H1 (cell line): Measurements from ENCODE around the gene RICTOR. TPM values are rescaled to one million over a fixed set of nuclear protein-coding genes. Genes with fewer than 3 reads are reported as not detected.

ENCODE experiments used
- CTCF ChIA-PET: fragments of 300-600 bp; sonication (Branson Sonifier 250); formaldehyde crosslinking; loops from one replicate; lab custom pipeline; 2021; ENCODE audit not compliant: partially characterized antibody; lab: Charles Lee
- POLR2A ChIA-PET: fragments of 300-600 bp; sonication (Branson Sonifier 250); formaldehyde crosslinking; loops from one replicate; lab custom pipeline; 2021; ENCODE audit warnings: inconsistent platforms; ENCODE audit not compliant: partially characterized antibody; lab: Charles Lee
- DNase-seq, 2 experiments: peaks; one replicate each; pipeline versions ENCODE4 v3.0.0 to v3.0.0-alpha.2; 2010 to 2022; ENCODE audit warnings: low spot score in 2 of 2, low read depth in 1 of 2, mixed read lengths in 1 of 2
- FAIRE-seq: peaks from 2 replicates; lab custom pipeline; 2011; peaks lifted over from hg19 to GRCh38; lab: Jason Lieb, UNC
- H2AFZ ChIP-seq: 2 replicates; pipeline ENCODE4 v1.8.1; 2012; ENCODE audit warnings: low read length, inconsistent platforms
- H2AK5ac ChIP-seq: 2 replicates; pipeline ENCODE4 v1.6.1; 2013; ENCODE audit warnings: low read depth, low read length
- H2BK120ac ChIP-seq: replicated peaks from 2 replicates; pipeline ENCODE3; 2013; ENCODE audit warnings: low read depth, low read length, inconsistent platforms
- H2BK12ac ChIP-seq: 2 replicates; pipeline ENCODE4 v1.6.1; 2013; ENCODE audit warnings: low read depth, low read length
- H2BK15ac ChIP-seq: 2 replicates; pipeline ENCODE4 v1.6.1; 2013; ENCODE audit warnings: low read length
- H2BK20ac ChIP-seq: 2 replicates; pipeline ENCODE4 v1.6.1; 2013; ENCODE audit warnings: low read length
- H2BK5ac ChIP-seq: 2 replicates; pipeline ENCODE4 v1.6.1; 2013; ENCODE audit warnings: low read depth, low read length
- H3K14ac ChIP-seq: 2 replicates; pipeline ENCODE4 v1.6.1; 2013; ENCODE audit warnings: inconsistent platforms; ENCODE audit not compliant: insufficient read length
- H3K18ac ChIP-seq: 2 replicates; pipeline ENCODE4 v1.6.1; 2013; ENCODE audit warnings: low read length; ENCODE audit errors: extremely low read depth
- H3K23ac ChIP-seq: 2 replicates; pipeline ENCODE4 v1.6.1; 2013; ENCODE audit warnings: inconsistent platforms; ENCODE audit not compliant: insufficient read length
- H3K23me2 ChIP-seq: 2 replicates; pipeline ENCODE4 v1.6.1; 2013; ENCODE audit warnings: low read depth, low read length
- H3K27ac ChIP-seq: 2 replicates; pipeline ENCODE4 v1.6.1; 2011; ENCODE audit warnings: low read depth, low read length, inconsistent platforms
- H3K27me3 ChIP-seq, 4 experiments: replicated peaks in 1 of 4; 1 replicate in 1 of 4; 2 replicates in 3 of 4; pipeline versions ENCODE4 v1.6.1 to v1.8.1; 2011 to 2013; ENCODE audit warnings: low read length in 3 of 4, mild to moderate bottlenecking in 3 of 4, inconsistent platforms in 2 of 4, mixed read lengths in 2 of 4, moderate library complexity in 1 of 4; ENCODE audit not compliant: control insufficient read depth in 3 of 4, insufficient read depth in 3 of 4; ENCODE audit errors: extremely low read depth in 1 of 4
- H3K36me3 ChIP-seq, 4 experiments: 2 replicates each; pipeline versions ENCODE4 v1.6.1 to v1.8.1; 2011 to 2013; ENCODE audit warnings: mild to moderate bottlenecking in 4 of 4, low read length in 3 of 4, moderate library complexity in 2 of 4, control low read depth in 1 of 4, inconsistent platforms in 1 of 4; ENCODE audit not compliant: insufficient read depth in 4 of 4, control insufficient read depth in 2 of 4
- H3K4ac ChIP-seq: replicated peaks from 2 replicates; pipeline ENCODE3; 2013; ENCODE audit warnings: low read length, low read depth, mixed read lengths, inconsistent platforms; ENCODE audit not compliant: insufficient read length
- H3K4me1 ChIP-seq, 4 experiments: replicated peaks in 1 of 4; 1 replicate in 1 of 4; 2 replicates in 3 of 4; pipeline versions ENCODE4 v1.6.1 to v1.8.1; 2011 to 2013; ENCODE audit warnings: low read length in 3 of 4, inconsistent platforms in 2 of 4, mixed read lengths in 1 of 4; ENCODE audit not compliant: insufficient read depth in 4 of 4, control insufficient read depth in 3 of 4
- H3K4me2 ChIP-seq, 2 experiments: 2 replicates each; pipeline versions ENCODE4 v1.6.1 to v1.8.1; 2011 to 2013; ENCODE audit warnings: low read depth in 2 of 2, low read length in 2 of 2, control low read depth in 1 of 2, inconsistent platforms in 1 of 2, mild to moderate bottlenecking in 1 of 2; ENCODE audit not compliant: insufficient read depth in 1 of 2
- H3K4me3 ChIP-seq, 4 experiments: fragments of 200-600, 300-600 bp in 1 of 4; sonication (generic), shearing (Covaris generic), sonication (Bioruptor Twin) in 1 of 4; 2 replicates each; pipeline versions ENCODE4 v1.5.1 to v1.8.1; 2011 to 2016; ENCODE audit warnings: low read length in 4 of 4, low read depth in 3 of 4, control low read depth in 2 of 4, inconsistent platforms in 2 of 4, mild to moderate bottlenecking in 2 of 4, mixed read lengths in 1 of 4, moderate library complexity in 1 of 4; ENCODE audit not compliant: insufficient read depth in 2 of 4; ENCODE audit errors: extremely low read depth in 1 of 4
- H3K56ac ChIP-seq: replicated peaks from 2 replicates; pipeline ENCODE3; 2013; ENCODE audit warnings: low read depth, mild to moderate bottlenecking, mixed read lengths, low read length, inconsistent platforms; ENCODE audit not compliant: insufficient read length
- H3K79me1 ChIP-seq: 2 replicates; pipeline ENCODE4 v1.6.1; 2013; ENCODE audit warnings: low read depth, low read length, control low read depth
- H3K79me2 ChIP-seq, 2 experiments: 2 replicates each; pipeline versions ENCODE4 v1.6.1 to v1.8.1; 2012 to 2013; ENCODE audit warnings: low read length in 2 of 2, mild to moderate bottlenecking in 2 of 2, inconsistent platforms in 1 of 2; ENCODE audit not compliant: insufficient read depth in 2 of 2, control insufficient read depth in 1 of 2
- H3K9ac ChIP-seq, 4 experiments: replicated peaks in 1 of 4; 1 replicate in 1 of 4; 2 replicates in 3 of 4; pipeline versions ENCODE4 v1.6.1 to v1.8.1; 2011 to 2013; ENCODE audit warnings: low read depth in 3 of 4, low read length in 3 of 4, control low read depth in 2 of 4, mild to moderate bottlenecking in 2 of 4, moderate library complexity in 2 of 4, inconsistent platforms in 1 of 4; ENCODE audit errors: extremely low read depth in 1 of 4
- H3K9me3 ChIP-seq, 2 experiments: 2 replicates each; pipeline versions ENCODE4 v1.6.1 to v1.8.1; 2012 to 2013; ENCODE audit warnings: mild to moderate bottlenecking in 2 of 2, moderate library complexity in 2 of 2, control low read depth in 1 of 2, inconsistent platforms in 1 of 2, low read depth in 1 of 2, low read length in 1 of 2, mixed read lengths in 1 of 2; ENCODE audit not compliant: insufficient read depth in 2 of 2
- H4K20me1 ChIP-seq, 2 experiments: replicated peaks in 1 of 2; 2 replicates each; pipeline versions ENCODE3 to v1.8.1; 2011 to 2013; ENCODE audit warnings: inconsistent platforms in 2 of 2, low read length in 2 of 2, mild to moderate bottlenecking in 1 of 2; ENCODE audit not compliant: insufficient read depth in 2 of 2, control insufficient read depth in 1 of 2
- H4K5ac ChIP-seq: 2 replicates; pipeline ENCODE4 v1.6.1; 2013; ENCODE audit warnings: low read length, low read depth, mixed read lengths, inconsistent platforms; ENCODE audit not compliant: insufficient read length
- H4K8ac ChIP-seq: 2 replicates; pipeline ENCODE4 v1.8.0; 2013; ENCODE audit warnings: mild to moderate bottlenecking, moderate library complexity, low read length, inconsistent platforms; ENCODE audit not compliant: insufficient read depth; ENCODE audit errors: extremely low read depth
- H4K91ac ChIP-seq: replicated peaks from 2 replicates; pipeline ENCODE3; 2013; ENCODE audit warnings: low read length, mixed read lengths, inconsistent platforms; ENCODE audit not compliant: insufficient read length
- CTBP2 ChIP-seq: IDR thresholded peaks from 2 replicates; pipeline ENCODE4 v1.7.0; 2011; ENCODE audit warnings: borderline replicate concordance, mild to moderate bottlenecking, moderate library complexity, mixed read lengths, low read length; ENCODE audit not compliant: insufficient read depth, insufficient read length
- SAP30 ChIP-seq: fragments of 300-600 bp; sonication (generic); IDR thresholded peaks from 2 replicates; pipeline ENCODE4 v1.7.1; 2012; ENCODE audit warnings: low read length, moderate library complexity, mild to moderate bottlenecking, inconsistent platforms; ENCODE audit not compliant: insufficient read depth, insufficient replicate concordance
- TAF7 ChIP-seq: optimal IDR thresholded peaks from 2 replicates; pipeline ENCODE3; 2011; ENCODE audit warnings: low read depth, mild to moderate bottlenecking, inconsistent platforms, low read length, moderate library complexity, borderline replicate concordance
- TEAD4 ChIP-seq: IDR thresholded peaks from 2 replicates; pipeline ENCODE4 v1.6.1; 2012; ENCODE audit warnings: low read depth, low read length, inconsistent platforms, mixed read lengths
- WGBS, 2 experiments: shearing (Covaris generic) in 1 of 2; methylation state at CpG; one replicate each; pipeline versions ENCODE4 v1.1.6 to v1.1.7; 2013 to 2015; ENCODE audit warnings: low lambda C conversion rate in 2 of 2, mixed read lengths in 2 of 2, inconsistent platforms in 1 of 2, low coverage in 1 of 2, missing lambda C conversion rate in 1 of 2; ENCODE audit not compliant: insufficient replicate concordance in 2 of 2, insufficient coverage in 1 of 2, insufficient read length in 1 of 2; ENCODE audit errors: extremely low coverage in 1 of 2, missing lambda C conversion rate in 1 of 2; 5-methylcytosine and 5-hydroxymethylcytosine counted together
- polyA plus RNA-seq, 7 experiments: library from polyadenylated mRNA; depleted of rRNA in 3 of 7; stranded (reverse) in 5 of 7; unstranded in 2 of 7; fragments of >200 nt in 5 of 7; fragments of 200-250 nt in 2 of 7; gene quantifications; 1 replicate in 5 of 7; 2 replicates in 1 of 7; 4 replicates in 1 of 7; pipeline versions ENCODE4 v1.2.1 to v1.2.3, GENCODE V29; 2011 to 2013; ENCODE audit warnings: missing spikeins in 2 of 7, mixed read lengths in 2 of 7
- total RNA-seq: library from RNA; stranded (reverse); fragmentation: NEBNext Ultra II Directional; extraction: Animal tissue kit (Norgen Biotek cat#: 25700); gene quantifications from 2 replicates; pipeline ENCODE4 v1.2.1, GENCODE V29; 2021
- TF ChIP-seq, protein P1 (sequence below): IDR thresholded peaks from 2 replicates; pipeline ENCODE4 v1.6.1; 2012; ENCODE audit warnings: low read length, inconsistent platforms

RICTOR gene
- total and polyA plus RNA-seq, 2 of the 8 experiments (the other 6 are each of a cell fraction or from before 2014, with no cell fraction given), result 4.3 to 26.6 TPM

DNA sequence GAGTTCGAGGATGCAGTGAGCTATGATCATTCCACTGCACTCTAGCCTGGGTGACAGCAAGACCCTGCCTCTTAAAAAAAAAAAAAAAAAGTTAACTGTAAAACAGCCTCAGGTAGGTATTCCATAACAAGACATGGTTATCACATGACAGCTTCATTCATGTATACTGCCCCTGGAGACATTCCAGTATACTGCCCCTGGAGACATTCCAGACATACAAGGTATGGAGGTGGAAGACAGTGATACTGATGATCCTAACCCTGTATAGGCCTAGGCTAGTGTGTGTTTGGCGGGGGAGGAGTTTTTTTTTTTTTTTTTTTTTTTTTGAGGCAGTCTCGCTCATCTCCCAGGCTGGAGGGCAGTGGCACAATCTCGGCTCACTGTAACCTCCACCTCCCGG is 105.5 kb downstream of the RICTOR start:
- Histone ChIP-seq H3K36me3 (peaks cover 0 to 25% (median 5%) of the 10 kb centered on the region in 4 experiments; a peak in 4 of 8 replicates), H3K79me1 (no peaks in the 10 kb centered on the region), H2BK5ac (no peak overlapping the region), H2BK15ac (no peak overlapping the region), H2BK20ac (no peak overlapping the region), H3K9ac (no peak overlapping the region), H3K9me3 (no peaks in the 10 kb centered on the region), H2BK120ac (no peak overlapping the region)
- ChIA-PET POLR2A (no interaction called here), CTCF (interaction anchor here (1.4 kb wide), 1 partner anchor 112 kb away, joined by 5 read pairs; no protein-coding TSS in a partner anchor)
- no peak for FAIRE-seq
- TF ChIP-seq CTBP2, result no peak
- TF ChIP-seq TEAD4, result 0 out of 2 replicates have a peak, but pooled peaks have one; percentile 19
- no peak for TF ChIP-seq SAP30
- TF ChIP-seq, protein P1, sequence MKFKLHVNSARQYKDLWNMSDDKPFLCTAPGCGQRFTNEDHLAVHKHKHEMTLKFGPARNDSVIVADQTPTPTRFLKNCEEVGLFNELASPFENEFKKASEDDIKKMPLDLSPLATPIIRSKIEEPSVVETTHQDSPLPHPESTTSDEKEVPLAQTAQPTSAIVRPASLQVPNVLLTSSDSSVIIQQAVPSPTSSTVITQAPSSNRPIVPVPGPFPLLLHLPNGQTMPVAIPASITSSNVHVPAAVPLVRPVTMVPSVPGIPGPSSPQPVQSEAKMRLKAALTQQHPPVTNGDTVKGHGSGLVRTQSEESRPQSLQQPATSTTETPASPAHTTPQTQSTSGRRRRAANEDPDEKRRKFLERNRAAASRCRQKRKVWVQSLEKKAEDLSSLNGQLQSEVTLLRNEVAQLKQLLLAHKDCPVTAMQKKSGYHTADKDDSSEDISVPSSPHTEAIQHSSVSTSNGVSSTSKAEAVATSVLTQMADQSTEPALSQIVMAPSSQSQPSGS, result no peak
- no peak for TF ChIP-seq TAF7
- TF ChIP-seq, all 59 proteins: peak for 1
- no peak for DNase-seq
- Histone ChIP-seq H4K20me1 (no peaks in the 10 kb centered on the region), H3K27me3 (no peaks in the 10 kb centered on the region), H3K23me2 (no peaks in the 10 kb centered on the region), H3K79me2 (no peaks in the 10 kb centered on the region), H3K56ac (no peak overlapping the region), H4K91ac (no peak overlapping the region), H2AK5ac (no peak overlapping the region), H3K4me3 (no peak overlapping the region), H3K18ac (no peak overlapping the region), H3K27ac (no peak overlapping the region), H4K5ac (no peak overlapping the region), H3K23ac (no peak overlapping the region), H3K14ac (no peak overlapping the region), H4K8ac (no peak overlapping the region), H2BK12ac (no peak overlapping the region), H2AFZ (no peak overlapping the region), H3K4me2 (no peak overlapping the region), H3K4me1 (no peaks in the 10 kb centered on the region), H3K4ac (no peak overlapping the region)
- 98% methylated on average over 4 of the region's 5 CpGs; no CpG with 5 or more reads in 1 of the 2 experiments for WGBS, 2 experiments
